Hippocampal formation (tissue), 2 donors: ENCODE measurements around the gene TMEM175.
"Not testable (repeated sequence)": the region's sequence is repeated elsewhere in the genome, so short reads cannot be mapped to it uniquely, and the experiment has no call there.

Experiments
- DNase-seq, 2 donors: peaks; one replicate each; lab custom pipeline; 2025; lab: John Stamatoyannopoulos, UW

Gene TMEM175

DNA sequence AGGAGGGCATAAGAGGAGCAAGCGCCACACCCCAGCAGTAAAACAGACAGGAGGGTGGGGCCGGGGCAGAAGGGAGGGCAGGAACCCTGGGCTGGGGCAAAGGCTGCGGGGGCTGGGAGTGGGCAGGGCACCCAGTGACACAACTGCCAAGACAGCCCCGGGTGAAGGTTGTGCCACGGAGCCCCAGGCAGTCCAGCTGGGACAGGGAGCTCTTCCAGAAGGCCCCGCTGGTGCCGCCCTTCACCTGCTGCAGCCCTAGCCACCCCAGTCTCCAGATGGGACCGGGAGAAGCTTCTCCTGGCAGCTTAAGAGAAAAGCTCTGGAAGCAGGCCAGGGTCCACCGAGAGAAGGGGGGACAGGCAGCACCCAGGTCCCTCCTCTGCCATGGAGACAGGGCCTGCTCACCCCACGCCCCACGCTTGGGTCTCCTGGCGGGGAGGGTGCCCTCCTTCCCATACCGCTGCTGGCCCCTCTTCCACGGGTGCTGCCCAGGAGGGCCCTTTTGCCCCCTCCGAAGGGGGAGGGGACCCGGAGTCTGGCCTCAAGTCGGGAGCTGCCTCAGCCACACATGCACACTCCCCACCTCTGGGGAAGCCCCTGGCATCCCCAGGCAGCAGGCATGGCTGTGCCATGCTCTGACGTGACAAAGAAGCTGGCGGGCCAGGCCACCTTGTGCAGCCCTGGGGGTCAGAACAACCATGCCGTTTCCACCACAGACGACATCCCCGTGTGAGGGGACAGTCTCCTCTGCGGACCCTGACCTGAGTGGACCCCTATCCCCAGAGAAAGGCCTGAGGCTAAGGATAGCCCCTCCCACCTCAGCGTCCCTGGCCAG, 39.6 kb downstream of the TMEM175 start:
- DNase-seq = no peak

DNA sequence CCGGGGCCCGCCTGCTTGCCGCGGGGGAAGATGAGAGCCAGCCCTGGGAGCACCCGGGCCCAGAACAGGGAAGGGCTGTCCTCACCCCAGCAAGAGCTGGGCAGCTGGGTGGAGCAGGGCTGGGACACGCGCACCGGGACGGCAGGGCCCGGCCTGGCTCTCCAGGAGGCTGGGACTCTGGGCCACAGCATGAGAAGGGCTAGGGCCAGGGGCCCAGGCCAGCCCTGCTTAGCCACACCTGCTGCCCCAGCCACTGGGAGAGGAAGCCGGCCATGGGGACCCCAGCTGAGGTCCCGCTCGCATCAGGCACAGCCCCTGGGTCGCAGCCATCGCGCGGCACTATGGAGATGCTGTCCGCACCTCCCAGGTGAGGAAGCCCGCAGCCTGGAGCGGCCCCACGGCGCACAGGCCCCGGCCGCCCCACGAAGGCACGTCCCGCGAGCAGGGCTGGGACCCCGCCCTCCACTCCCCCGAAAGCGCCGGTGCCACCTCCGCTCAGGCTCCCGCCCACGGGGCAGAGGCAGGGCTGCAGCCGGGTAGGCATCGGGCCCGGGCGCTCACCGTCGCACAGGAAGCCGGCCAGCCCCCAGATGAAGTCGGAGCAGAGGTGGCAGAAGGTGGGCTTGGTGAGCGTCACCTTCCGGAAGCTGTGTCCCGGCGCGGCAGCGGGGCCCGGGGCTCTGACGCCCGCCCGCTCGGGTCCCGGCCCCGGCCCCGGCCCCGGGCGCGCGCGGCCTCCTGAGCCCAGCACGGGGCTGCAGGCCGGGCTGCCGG, 40.6 kb downstream of the TMEM175 start:
- no peak for DNase-seq

DNA sequence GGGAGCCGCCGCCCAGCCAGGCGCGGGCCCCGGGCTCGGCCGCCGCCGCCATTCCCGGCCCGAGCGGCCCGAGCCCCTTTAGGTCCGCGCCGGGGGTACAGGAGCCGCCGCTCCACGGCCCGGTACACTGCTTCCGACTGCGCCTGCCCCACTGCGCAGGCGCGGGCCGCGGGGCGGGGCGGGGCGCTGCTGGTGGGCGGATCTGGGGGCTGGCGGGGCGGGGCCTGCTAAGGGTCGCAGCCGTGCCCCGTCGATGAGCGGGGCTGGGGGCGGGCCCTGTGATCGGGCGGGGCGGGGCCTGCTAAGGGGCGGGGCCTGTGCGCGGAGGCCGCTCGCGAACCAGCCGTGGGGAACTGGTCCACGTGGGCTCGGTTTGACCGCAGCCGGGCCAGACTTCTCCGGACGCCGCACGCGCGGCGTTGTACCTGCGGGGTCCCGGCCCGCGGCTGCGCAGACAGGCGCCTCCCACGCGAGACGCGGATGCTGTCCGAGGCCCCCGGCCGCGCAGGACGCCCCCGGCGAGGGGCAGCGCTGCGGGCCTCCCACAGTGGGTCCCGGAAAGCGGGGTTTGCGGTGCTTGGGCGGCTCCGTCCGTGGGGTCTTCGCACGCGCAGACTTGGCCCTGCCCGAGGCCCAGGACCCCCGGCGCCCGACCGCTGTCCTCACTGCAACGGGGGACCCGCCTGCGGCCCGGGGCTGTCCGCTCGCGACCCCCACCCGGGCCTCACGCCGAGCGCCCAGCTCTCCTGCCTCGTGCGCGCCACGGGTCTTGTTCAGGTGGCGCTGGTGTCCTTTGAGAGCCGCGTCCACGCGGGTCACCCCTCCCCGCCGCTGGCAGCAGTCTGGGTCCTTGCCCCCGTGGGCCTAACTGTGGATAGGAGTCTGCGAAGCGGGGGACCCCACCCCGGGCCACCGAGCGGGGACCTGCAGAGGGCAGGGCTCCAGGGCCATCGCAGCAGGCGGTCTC, 41.5 kb downstream of the TMEM175 start, which contains the start of gene DGKQ:
DGKQ (minus strand) TSS at position 139 of the 967 bp plus-strand sequence; CDS start at position 52, 87 bp downstream.
- DNase-seq = peak; percentile 84 to 87

DNA sequence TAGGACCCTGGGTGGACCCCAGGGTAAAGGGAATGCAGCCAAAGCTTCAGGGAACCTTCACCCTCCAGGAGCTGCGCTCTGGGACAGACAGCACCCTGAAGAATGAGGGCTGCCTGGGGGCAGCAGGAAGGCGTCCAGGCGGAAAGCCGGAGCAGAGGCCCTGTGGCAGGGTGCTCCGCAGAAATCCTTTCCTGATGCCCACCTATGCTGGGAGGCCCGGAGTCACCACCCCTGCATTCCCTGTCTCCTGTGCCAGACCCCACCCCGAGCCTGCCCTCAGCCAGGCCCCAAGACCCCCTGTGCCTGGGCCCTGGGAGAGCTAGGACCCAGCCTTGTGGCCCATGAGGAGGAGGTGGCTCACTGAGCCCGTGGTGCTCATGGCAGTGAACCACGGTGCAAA, 42.4 kb downstream of the TMEM175 start:
- DNase-seq = no peak

DNA sequence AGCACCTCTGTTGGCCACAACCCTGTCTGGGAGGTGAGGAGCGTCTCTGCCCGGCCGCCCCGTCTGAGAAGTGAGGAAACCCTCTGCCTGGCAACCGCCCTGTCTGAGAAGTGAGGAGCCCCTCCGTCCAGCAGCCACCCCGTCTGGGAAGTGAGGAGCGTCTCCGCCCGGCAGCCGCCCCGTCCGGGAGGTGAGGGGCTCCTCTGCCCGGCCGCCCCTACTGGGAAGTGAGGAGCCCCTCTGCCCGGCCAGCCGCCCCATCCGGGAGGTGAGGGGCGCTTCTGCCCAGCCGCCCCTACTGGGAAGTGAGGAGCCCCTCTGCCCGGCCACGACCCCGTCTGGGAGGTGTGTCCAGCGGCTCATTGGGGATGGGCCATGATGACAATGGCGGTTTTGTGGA, 43.8 kb downstream of the TMEM175 start:
- DNase-seq = not testable (repeated sequence)

DNA sequence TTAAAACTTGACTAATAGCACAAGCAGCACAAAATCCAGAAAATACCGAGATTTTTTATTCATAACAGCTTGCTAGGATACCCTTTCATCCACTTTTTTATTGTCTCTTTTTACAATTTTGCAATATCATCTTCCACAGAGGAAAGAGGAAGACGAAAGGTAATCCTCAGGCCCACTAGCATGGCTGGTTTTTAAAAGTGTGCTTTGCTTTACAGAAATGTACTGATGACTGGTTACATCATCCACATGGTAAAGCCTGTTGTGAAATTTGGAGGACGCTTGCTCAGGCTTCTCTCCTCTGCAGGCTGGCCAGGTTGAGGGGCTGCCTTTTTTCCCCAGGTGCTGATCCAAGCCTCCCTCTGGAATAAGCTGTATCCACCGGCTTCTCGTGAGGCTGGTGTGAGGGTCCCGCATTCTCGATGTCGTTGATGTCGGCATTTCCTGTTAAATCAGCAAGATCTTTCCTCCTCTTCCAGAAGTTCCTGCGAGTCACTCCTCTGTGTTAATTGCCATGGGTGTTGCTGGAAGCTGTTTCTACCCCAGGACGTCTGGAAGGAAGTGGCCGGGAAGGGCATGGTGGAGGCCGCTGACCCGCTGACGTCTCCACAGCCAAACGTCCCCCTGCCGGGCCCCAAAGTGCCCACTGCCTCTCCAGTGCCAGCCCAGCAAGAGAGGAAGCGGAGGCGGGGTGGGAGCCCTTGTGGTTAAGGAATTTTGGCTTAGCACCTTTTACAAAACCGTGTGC, 46.9 kb downstream of the TMEM175 start:
- no peak for DNase-seq

DNA sequence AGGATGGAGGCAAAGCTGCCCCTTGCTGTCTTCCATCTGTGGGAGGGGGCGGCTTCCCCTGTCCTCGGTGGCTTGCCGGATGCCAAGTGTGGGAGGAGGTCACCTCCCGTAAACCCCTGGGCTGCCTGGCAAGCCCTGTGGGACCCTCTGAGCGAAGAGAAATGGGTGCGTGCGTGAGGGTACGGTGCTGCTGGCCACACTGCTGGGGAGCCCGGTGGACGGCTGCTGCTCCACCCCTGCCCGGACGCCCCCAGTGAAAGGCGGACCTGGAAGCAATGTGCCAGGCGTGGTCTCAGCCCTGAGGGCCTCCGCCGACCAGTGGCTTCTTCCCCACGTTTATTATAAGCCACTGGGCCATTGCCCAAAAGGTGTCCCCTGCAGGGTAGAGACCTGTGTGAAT, 50.0 kb downstream of the TMEM175 start:
- no peak for DNase-seq

DNA sequence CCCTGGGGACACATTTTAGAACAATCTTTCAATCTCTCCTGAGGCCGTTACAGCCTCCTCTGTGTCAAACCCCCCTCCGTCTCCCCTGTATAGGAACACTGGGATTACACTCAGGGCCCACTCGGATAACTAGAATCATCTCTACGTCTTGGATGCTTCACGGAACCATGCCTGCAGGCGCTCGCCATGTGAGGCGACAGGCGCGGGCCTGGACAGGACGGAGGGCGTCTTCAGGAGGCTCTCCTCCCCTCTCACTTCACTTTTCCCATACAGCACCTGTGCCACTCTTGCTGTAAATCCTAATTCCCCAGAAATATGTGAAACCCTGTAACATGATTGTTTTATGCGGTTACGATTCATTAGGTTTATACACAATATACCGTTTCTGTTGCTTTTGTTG, 50.6 kb downstream of the TMEM175 start:
- DNase-seq = no peak

DNA sequence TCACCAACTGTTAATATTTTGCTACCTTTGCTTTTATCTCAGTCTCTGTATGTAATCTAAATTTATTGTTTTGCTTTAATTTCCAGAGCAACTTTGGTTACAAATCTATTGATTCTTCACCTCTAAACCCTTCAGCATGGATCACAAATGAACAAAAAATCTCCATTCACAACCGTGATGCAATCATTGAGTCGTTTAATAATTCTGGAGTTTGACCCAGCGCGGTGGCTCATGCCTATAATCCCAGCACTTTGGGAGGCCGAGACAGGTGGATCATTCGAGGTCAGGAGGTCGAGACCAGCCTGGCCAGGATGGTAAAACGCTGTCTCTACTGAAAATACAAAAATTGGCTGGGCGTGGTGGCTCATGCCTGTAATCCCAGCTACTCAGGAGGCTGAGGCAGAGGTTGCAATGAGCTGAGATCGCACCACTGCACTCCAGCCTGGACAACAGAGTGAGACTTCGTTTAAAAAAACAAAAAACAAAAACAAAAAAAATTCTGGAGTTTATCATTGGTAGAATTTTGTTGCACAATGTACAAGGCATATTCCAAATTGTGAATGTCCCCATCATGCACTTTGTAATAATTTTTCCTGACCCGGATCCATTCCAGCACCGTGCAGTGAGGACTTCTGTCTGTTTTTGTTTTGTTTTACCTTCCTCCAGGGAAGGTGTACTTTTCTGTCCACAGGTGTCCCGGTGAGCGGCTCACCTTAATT, 52.2 kb downstream of the TMEM175 start:
- DNase-seq = no peak

DNA sequence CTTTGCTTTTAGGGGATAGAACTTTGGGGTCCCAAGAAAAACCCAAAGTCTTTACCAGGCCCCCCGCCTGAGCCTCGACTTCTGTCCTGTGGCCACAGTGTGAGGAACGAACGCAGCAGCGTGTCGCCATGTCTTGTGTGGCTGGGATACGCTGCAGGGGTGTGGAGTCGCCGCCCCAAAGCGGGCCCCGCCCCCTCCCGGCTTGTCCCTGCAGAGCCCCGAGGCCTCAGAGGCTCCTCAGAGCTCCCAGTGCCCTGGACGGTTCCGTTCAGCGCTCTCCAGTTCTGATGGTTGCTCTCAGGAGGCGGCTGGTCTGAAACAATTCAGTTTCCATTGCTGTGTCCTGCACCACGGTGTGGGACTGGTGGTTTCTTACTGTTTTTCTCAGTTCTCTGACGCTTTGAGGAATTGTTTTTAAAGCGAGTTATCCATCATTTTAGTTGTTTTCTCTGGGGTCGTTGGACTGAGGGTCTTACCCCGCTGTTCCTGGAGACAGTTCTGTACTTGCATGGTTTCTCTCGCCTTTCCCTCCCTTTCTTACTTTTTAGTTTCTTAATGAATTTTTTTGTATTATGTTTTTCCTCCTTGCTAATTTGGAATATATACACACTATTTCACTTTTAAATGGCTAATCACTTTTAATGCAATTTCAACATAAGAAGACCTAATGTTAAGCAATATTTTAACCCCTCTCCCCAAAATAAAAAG, 53.0 kb downstream of the TMEM175 start:
- no peak for DNase-seq

DNA sequence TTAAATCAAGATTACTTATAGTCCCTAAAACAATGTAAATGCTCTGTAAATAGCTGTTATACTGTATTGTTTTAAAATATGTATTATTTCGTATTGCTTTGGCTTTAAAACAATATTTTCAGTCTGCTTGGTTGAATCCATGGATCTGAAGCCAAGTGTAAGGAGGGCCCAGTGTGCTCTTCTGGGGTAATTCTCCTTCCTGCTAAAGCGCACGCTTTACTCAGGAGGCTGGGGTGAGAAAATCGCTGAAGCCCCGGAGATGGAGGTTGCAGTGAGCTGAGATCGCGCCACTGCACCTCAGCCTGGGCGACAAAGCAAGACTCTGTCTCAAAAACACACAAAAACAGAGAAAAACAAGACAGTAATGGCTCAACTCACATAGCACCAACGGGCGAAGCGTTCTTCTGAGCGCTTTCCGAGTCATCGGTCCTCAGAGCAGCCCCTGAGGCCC, 54.2 kb downstream of the TMEM175 start:
- no peak for DNase-seq

DNA sequence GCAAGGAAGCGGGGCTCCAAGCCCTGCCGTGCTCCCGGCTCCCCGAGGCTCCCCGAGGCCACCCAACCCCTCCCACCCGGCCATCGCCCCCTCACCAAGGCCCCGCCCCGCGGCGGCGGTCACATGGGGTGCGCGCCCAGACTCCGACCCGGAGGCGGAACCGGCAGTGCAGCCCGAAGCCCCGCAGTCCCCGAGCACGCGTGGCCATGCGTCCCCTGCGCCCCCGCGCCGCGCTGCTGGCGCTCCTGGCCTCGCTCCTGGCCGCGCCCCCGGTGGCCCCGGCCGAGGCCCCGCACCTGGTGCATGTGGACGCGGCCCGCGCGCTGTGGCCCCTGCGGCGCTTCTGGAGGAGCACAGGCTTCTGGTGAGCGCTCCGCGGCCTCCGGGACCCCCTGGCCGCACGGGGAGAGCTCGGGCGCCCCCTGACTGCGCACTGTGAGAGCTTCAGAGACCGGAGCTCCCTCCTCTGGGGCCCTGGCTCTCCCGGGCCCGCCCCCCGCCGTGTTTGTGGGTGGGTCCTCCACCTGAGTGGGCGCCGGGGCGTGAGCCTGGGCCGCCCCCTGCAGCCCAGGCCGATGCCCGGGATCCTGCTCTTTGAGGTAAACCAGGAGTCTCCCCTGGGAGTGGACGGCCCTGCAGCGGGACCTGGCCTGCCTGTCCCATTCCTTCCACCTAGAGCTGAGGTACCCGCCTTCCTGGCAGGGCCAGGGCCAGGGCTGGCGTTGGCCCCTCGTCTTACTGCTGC, 54.8 kb downstream of the TMEM175 start, which contains the start of gene IDUA:
IDUA (plus strand) TSS at position 166 of the 745 bp plus-strand sequence; CDS start at position 207, 41 bp downstream.
- DNase-seq = peak; percentile 49 to 83

DNA sequence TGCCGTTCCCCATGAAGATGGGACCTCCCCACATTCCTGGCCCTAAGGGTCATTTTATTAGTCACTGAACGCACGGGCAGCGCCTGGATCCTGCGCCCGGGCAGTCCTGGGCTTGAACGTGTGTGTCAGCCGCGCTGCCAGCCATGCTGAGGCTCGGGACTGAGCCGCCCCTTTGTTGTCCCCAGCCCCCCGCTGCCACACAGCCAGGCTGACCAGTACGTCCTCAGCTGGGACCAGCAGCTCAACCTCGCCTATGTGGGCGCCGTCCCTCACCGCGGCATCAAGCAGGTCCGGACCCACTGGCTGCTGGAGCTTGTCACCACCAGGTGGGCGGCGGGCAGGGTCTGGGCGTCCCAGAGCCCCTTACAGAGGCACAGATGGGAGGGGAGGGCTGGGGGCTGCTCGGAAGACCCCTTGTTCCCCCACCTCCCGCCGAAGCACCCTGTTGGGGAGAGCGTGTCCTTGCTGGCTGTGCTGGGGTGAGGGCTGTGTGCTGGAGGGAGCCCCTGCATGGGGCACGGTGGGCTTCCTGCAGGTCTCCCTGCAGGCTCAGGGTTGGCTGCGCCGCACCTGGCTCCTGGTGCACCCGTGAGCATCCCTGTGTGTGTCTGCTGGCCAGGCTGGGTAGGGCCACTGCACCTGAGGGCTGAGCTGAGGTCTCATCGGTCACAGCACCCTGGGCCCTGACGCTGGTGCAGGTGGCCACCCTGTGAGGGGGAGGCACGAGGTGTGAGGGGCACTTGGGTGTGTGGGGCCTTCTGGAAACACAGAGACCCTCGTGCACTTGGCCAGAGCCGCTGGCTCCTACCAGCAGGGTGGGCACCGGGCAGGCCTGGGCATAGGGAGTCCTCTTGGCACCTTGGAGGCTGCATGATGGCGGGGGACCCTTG, 55.6 kb downstream of the TMEM175 start:
- DNase-seq = no peak

DNA sequence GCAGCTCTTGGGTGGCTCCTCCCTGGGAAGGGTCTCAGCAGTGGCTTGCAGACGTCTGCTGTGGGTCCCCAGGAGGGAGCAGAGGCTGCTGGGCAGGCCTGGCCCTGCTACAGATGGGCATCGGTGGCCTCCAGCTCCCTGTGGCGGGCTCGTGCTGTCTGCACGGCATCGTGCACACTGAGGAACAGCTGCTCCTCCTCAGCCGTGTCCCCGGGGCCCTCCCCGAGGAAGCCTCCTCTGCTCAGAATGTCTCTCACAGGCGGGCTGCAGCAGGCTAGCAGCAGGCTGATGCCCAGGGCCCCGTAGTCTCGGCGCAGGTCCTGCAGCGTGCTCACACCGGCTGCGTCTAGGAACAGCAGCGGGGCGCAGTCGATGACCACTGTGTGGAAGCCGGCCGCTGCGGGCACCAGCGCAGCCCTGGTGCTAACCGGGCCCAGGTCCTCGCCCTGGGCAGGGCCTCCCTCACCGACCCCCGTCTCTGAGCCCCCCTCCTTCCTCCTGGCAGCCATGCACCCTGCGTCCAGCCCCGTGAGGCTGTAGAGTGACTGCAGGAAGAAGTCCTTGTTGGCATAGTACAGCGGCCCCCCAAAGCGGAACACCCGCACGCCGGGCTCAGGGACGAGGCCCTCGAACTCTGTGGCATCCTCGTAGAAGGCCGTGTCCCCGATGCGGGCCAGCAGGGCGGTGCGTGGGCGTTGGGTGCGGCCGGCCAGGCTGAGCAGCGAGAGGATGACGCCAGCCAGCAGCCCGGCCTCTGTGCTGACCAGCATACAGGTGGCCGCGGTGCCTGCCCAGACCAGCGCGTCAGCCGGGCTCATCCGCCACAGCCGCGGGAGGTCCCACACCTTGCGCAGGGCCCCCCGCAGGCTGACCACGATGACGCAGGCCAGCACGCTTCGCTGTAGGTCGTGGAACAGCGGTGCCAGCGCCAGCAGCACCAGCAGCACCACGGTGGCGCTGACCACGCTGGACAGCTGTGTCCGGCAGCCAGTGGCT, 56.8 kb downstream of the TMEM175 start:
- DNase-seq = no peak

DNA sequence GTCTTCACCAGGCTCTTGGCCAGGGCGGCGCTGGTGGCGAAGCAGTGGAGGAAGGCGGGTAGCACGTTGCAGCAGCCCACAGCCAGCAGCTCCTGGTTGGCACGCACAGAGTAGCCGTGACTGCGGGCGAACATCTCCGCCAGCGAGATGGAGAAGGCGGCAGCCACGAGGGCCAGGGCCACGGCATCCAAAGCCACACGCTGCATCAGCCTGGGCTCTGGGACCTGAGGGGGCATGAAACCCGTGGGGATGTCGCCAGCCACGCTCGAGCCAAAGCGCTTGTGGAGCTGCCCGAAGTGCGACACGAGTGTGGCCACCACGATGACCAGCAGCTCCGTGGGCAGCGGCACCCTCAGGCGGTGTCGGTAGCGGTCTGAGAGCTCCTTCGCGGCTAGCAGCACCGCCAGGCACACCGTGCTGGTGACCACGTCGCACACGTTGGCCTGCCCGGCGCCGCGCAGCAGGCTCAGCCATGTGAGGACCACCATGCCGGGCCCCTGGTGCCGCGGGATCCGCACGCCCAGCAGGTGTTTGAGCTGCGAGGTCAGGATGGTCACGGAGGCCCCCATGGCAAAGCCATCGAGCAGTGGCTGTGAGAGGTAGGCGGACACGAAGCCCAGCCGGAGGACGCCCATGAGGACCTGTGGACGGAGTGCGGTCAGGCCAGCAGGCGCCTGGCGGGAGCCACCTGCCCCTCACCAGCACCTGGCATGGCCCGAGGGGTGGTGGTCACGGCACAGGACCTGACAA, 57.6 kb downstream of the TMEM175 start:
- DNase-seq = no peak
